Choroid plexus epithelial cell (primary cell): Measurements from ENCODE around the gene TTC28.
A peak's percentile ranks its signal among the peaks of the same experiment; 100 is the strongest.
"Not testable (repeated sequence)": the region's sequence is repeated elsewhere in the genome, so short reads cannot be mapped to it uniquely, and the experiment has no call there.

Experiments used
- DNase-seq: peaks from one replicate; pipeline ENCODE4 v3.0.0-alpha.2; 2010; ENCODE audit warnings: low read depth
- H3K4me3 ChIP-seq: 2 replicates; pipeline ENCODE4 v1.5.1; 2011; ENCODE audit warnings: low read depth, mild to moderate bottlenecking, control low read depth, low read length, moderate library complexity
- TF ChIP-seq, protein P1 (sequence below): conservative IDR thresholded peaks from 2 replicates; pipeline ENCODE4 v1.5.1; 2011; ENCODE audit warnings: low read depth, mild to moderate bottlenecking, control low read depth, inconsistent platforms, low read length, moderate library complexity

Gene TTC28

DNA sequence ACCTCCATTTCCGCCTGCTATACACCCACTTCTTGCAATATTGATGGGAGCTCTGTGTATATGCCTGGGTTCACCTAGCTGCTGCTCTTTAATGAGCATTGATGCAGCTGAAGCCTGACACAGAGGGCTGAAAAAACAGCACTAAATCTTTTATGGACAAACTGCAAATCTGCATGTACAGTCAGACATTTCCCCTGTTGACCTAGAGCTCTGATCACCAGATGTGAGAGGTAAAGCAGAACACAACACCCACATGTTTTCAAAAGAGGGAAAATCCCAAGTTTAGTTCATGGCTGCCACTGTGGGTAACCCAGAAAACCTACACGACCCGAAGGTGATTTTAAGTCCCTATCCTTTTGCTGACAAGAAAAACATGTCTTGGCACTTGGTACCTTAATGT is 457.6 kb downstream of the TTC28 start:
- no peak for DNase-seq
- H3K4me3 ChIP-seq, result no peak overlapping the region
- TF ChIP-seq, protein P1, sequence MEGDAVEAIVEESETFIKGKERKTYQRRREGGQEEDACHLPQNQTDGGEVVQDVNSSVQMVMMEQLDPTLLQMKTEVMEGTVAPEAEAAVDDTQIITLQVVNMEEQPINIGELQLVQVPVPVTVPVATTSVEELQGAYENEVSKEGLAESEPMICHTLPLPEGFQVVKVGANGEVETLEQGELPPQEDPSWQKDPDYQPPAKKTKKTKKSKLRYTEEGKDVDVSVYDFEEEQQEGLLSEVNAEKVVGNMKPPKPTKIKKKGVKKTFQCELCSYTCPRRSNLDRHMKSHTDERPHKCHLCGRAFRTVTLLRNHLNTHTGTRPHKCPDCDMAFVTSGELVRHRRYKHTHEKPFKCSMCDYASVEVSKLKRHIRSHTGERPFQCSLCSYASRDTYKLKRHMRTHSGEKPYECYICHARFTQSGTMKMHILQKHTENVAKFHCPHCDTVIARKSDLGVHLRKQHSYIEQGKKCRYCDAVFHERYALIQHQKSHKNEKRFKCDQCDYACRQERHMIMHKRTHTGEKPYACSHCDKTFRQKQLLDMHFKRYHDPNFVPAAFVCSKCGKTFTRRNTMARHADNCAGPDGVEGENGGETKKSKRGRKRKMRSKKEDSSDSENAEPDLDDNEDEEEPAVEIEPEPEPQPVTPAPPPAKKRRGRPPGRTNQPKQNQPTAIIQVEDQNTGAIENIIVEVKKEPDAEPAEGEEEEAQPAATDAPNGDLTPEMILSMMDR, result no peak

DNA sequence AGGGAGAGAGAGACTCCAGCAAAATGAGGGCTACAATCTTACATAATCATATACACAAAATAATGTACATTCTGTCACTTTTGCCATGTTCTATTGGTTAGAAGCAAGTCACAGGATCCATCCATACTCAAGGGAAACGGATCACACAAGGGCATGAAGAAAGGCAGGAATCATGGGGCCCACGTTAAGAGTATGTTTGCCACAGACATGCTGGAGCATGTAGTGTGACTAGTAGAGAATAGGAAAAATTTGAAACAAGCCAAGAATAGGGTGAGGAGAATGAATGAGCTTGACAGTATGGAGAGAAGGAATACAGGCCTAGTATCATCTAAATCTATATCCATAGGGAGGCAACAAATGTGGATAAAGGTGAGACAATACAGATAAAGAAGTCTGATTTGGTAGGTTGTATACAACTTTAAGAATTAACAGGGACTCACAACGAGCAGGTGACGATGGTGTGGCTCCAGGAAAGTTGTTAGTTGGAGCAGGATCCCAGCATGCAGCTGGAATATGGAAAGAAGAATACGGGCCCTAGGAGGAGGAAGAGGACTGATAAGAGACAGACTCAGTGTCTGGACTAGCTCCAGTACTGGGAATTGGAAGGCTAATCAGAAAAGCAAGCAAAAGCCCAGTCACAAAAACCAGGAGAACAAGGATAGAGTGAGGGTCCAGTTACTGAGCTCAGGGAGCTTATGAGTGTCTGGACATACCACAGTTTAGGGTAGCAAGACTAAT is 458.8 kb downstream of the TTC28 start:
- TF ChIP-seq, protein P1, result no peak
- DNase-seq, result no peak
- H3K4me3 ChIP-seq, result no peak overlapping the region

GRCh38 chr22:28217277-28217676 is 462.4 kb downstream of the TTC28 start:
- H3K4me3 ChIP-seq, result no peak overlapping the region
- TF ChIP-seq, protein P1, result no peak
- no peak for DNase-seq

- H3K4me3 ChIP-seq, DNase-seq: not testable (repeated sequence)
Measured at GRCh38 chr22:28214750-28215149, 464.9 kb downstream of the TTC28 start.

GRCh38 chr22:28209457-28209856 is 470.2 kb downstream of the TTC28 start:
- not testable (repeated sequence) for DNase-seq, H3K4me3 ChIP-seq

GRCh38 chr22:28208787-28209186 is 470.9 kb downstream of the TTC28 start:
- no peak for DNase-seq

GRCh38 chr22:28208036-28208435 is 471.6 kb downstream of the TTC28 start:
- no peak for DNase-seq
- TF ChIP-seq, protein P1, result no peak
- H3K4me3 ChIP-seq, result no peak overlapping the region

More at GRCh38 chr22:28208787-28209186, 470.9 kb downstream of the TTC28 start:
- H3K4me3 ChIP-seq, result no peak overlapping the region
- TF ChIP-seq, protein P1, result no peak

- TF ChIP-seq, protein P1, result no peak
- peak; percentile 58 for DNase-seq
- no peak overlapping the region for H3K4me3 ChIP-seq
Measured at GRCh38 chr22:28207281-28208030, 472.2 kb downstream of the TTC28 start.
